Embryonic facial prominence (tissue), 1 donor: Measurements from ENCODE around the gene GOSR1.
"Not testable (repeated sequence)": the region's sequence is repeated elsewhere in the genome, so short reads cannot be mapped to it uniquely, and the experiment has no call there.

Experiments
- DNase-seq: peaks from one replicate; pipeline ENCODE4 v3.0.0-alpha.2; 2016; ENCODE audit errors: extremely low spot score

The GOSR1 gene

GRCh38 chr17:30505868-30506417, 28.7 kb downstream of the GOSR1 start:
- no peak for DNase-seq

GRCh38 chr17:30506481-30506880, 29.3 kb downstream of the GOSR1 start:
- no peak for DNase-seq

- no peak for DNase-seq
Measured at GRCh38 chr17:30513346-30513745, 36.1 kb downstream of the GOSR1 start.

GRCh38 chr17:30514895-30515596, 37.8 kb downstream of the GOSR1 start:
- no peak for DNase-seq

GRCh38 chr17:30517786-30518185, 40.6 kb downstream of the GOSR1 start:
- no peak for DNase-seq

- DNase-seq = no peak
Measured at GRCh38 chr17:30519166-30519565, 42.0 kb downstream of the GOSR1 start.

- DNase-seq = peak; percentile 6
Measured at GRCh38 chr17:30519707-30520106, 42.5 kb downstream of the GOSR1 start.

- peak; percentile 15 for DNase-seq
Measured at GRCh38 chr17:30520436-30520835, 43.2 kb downstream of the GOSR1 start.

- no peak for DNase-seq
Measured at GRCh38 chr17:30520882-30521281, 43.7 kb downstream of the GOSR1 start.

GRCh38 chr17:30521766-30522165, 44.6 kb downstream of the GOSR1 start:
- no peak for DNase-seq

- DNase-seq = not testable (repeated sequence)
Measured at GRCh38 chr17:30523236-30523635, 46.0 kb downstream of the GOSR1 start.

- DNase-seq = no peak
Measured at GRCh38 chr17:30524847-30525246, 47.6 kb downstream of the GOSR1 start.

- no peak for DNase-seq
Measured at GRCh38 chr17:30526401-30526800, 49.2 kb downstream of the GOSR1 start.

- DNase-seq = not testable (repeated sequence)
Measured at GRCh38 chr17:30528701-30529100, 51.5 kb downstream of the GOSR1 start.

- no peak for DNase-seq
Measured at GRCh38 chr17:30530346-30531025, 53.3 kb downstream of the GOSR1 start.

- no peak for DNase-seq
Measured at GRCh38 chr17:30532871-30533270, 55.7 kb downstream of the GOSR1 start.

- no peak for DNase-seq
Measured at GRCh38 chr17:30534298-30534697, 57.1 kb downstream of the GOSR1 start.

GRCh38 chr17:30534938-30535921, 58.0 kb downstream of the GOSR1 start:
- no peak for DNase-seq

GRCh38 chr17:30536846-30537245, 59.6 kb downstream of the GOSR1 start:
- not testable (repeated sequence) for DNase-seq

GRCh38 chr17:30537667-30538066, 60.5 kb downstream of the GOSR1 start:
- DNase-seq = not testable (repeated sequence)

GRCh38 chr17:30541802-30542201, 64.6 kb downstream of the GOSR1 start:
- DNase-seq = no peak

- no peak for DNase-seq
Measured at GRCh38 chr17:30543456-30543855, 66.2 kb downstream of the GOSR1 start.
